ENCODE data around the gene EFCC1.

- TF ChIP-seq PHF8 (IDR thresholded peaks at IDR 0.05; ENCODE audit: borderline replicate concordance, low read depth) (no peak), EP300 (IDR thresholded peaks at IDR 0.05) (no peak), CHD2 (IDR thresholded peaks at IDR 0.05; ENCODE audit: low read length, partially characterized antibody) (no peak)
Measured at GRCh38 chr3:129070086-129070885, 69.2 kb downstream of the EFCC1 start.
